ENCODE measurements around the gene MED29.

The MED29 gene

GRCh38 chr19:39436350-39436716, 45.2 kb downstream of the MED29 start:
- no peaks in the 10 kb centered on the region for H4K20me1 ChIP-seq (ENCODE audit: insufficient read depth)
- no peaks in the 10 kb centered on the region for H3K27me3 ChIP-seq (ENCODE audit: insufficient read depth, low read depth)
- H3K4me2 ChIP-seq = peak overlapping the region; percentile 100
- H2AFZ ChIP-seq (ENCODE audit: low read depth) = peak overlapping the region; percentile 80; the same call in 1 of the 2 replicates
- H3K79me2 ChIP-seq (ENCODE audit: insufficient read depth, low read depth) = peaks cover 23% of the 10 kb centered on the region
- TF ChIP-seq, protein P1, sequence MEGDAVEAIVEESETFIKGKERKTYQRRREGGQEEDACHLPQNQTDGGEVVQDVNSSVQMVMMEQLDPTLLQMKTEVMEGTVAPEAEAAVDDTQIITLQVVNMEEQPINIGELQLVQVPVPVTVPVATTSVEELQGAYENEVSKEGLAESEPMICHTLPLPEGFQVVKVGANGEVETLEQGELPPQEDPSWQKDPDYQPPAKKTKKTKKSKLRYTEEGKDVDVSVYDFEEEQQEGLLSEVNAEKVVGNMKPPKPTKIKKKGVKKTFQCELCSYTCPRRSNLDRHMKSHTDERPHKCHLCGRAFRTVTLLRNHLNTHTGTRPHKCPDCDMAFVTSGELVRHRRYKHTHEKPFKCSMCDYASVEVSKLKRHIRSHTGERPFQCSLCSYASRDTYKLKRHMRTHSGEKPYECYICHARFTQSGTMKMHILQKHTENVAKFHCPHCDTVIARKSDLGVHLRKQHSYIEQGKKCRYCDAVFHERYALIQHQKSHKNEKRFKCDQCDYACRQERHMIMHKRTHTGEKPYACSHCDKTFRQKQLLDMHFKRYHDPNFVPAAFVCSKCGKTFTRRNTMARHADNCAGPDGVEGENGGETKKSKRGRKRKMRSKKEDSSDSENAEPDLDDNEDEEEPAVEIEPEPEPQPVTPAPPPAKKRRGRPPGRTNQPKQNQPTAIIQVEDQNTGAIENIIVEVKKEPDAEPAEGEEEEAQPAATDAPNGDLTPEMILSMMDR (conservative IDR thresholded peaks at IDR 0.05; ENCODE audit: low read depth, low read length) = no peak
- peaks cover 44% of the 10 kb centered on the region for H3K4me1 ChIP-seq (ENCODE audit: low read depth, poor library complexity, severe bottlenecking)
- H3K27ac ChIP-seq = peak overlapping the region; percentile 50
- H3K36me3 ChIP-seq (ENCODE audit: insufficient read depth) = peaks cover 27% of the 10 kb centered on the region; the same call in 1 of the 2 replicates
- H3K4me3 ChIP-seq (IDR thresholded peaks at IDR 0.05; ENCODE audit: insufficient read depth, low read depth, low read length) = no peak overlapping the region
- peak overlapping the region; percentile 97 for H3K9ac ChIP-seq

- Histone ChIP-seq H3K9ac (no peak overlapping the region), H3K27me3 (ENCODE audit: insufficient read depth, low read depth) (no peaks in the 10 kb centered on the region), H3K36me3 (ENCODE audit: insufficient read depth) (peaks cover 17% of the 10 kb centered on the region; the same call in 1 of the 2 replicates), H3K79me2 (ENCODE audit: insufficient read depth, low read depth) (peaks cover 23% of the 10 kb centered on the region), H3K4me1 (ENCODE audit: low read depth, poor library complexity, severe bottlenecking) (peaks cover 24% of the 10 kb centered on the region), H3K4me2 (no peak overlapping the region), H4K20me1 (ENCODE audit: insufficient read depth) (no peaks in the 10 kb centered on the region), H3K4me3 (IDR thresholded peaks at IDR 0.05; ENCODE audit: insufficient read depth, low read depth, low read length) (no peak overlapping the region), H2AFZ (ENCODE audit: low read depth) (no peak overlapping the region), H3K27ac (no peak overlapping the region)
- TF ChIP-seq, protein P1 (conservative IDR thresholded peaks at IDR 0.05; ENCODE audit: low read depth, low read length) = no peak
Measured at GRCh38 chr19:39438270-39438934, 47.2 kb downstream of the MED29 start.

DNA sequence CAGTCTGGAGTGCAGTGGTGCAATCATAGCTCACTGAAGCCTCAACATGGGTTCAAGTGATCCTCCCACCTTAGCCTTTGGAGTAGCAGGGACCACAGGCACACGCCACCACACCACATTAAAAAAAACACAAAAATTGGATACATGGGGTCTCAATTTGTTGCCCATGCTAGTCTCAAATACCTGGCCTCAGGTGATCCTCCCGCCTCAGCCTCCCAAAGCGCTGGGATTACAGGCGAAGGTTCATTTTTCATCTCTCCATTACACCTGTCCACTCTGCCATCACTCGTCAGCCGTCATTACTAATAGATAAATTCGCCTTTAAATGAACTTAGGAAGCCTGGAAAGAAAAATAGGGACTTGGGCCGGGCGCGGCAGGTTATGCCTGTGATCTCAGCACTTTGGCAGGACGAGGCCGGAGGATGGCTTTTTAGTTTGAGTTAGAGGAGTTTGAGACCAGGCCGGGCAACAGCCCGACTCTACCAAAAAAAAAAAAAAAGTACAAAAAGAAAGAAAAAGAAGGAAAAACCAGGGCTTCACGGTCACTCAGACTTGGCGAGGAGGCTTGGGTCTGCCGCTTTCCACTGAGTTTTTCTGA, 53.5 kb downstream of the MED29 start:
- Histone ChIP-seq H3K36me3 (ENCODE audit: insufficient read depth) (no peaks in the 10 kb centered on the region), H3K27ac (peak overlapping the region; percentile 75), H3K9ac (peak overlapping the region; percentile 73), H3K79me2 (ENCODE audit: insufficient read depth, low read depth) (peaks cover 48% of the 10 kb centered on the region), H2AFZ (ENCODE audit: low read depth) (peak overlapping the region; percentile 66), H3K4me3 (IDR thresholded peaks at IDR 0.05; ENCODE audit: insufficient read depth, low read depth, low read length) (no peak overlapping the region), H3K27me3 (ENCODE audit: insufficient read depth, low read depth) (no peaks in the 10 kb centered on the region), H3K4me1 (ENCODE audit: low read depth, poor library complexity, severe bottlenecking) (peaks cover 36% of the 10 kb centered on the region), H4K20me1 (ENCODE audit: insufficient read depth) (no peaks in the 10 kb centered on the region; the same call in none of the 2 replicates), H3K4me2 (peak overlapping the region; percentile 84)
- TF ChIP-seq, protein P1 (conservative IDR thresholded peaks at IDR 0.05; ENCODE audit: low read depth, low read length) = no peak

- peaks cover 55% of the 10 kb centered on the region for H3K79me2 ChIP-seq (ENCODE audit: insufficient read depth, low read depth)
- H3K36me3 ChIP-seq (ENCODE audit: insufficient read depth) = no peaks in the 10 kb centered on the region
- peak within 1 kb of the TSS; percentile 75 for H3K27ac ChIP-seq
- H3K4me2 ChIP-seq = peak within 1 kb of the TSS; percentile 84
- no peaks in the 10 kb centered on the region; the same call in none of the 2 replicates for H4K20me1 ChIP-seq (ENCODE audit: insufficient read depth)
- no peaks in the 10 kb centered on the region for H3K27me3 ChIP-seq (ENCODE audit: insufficient read depth, low read depth)
- peak within 1 kb of the TSS; percentile 73 for H3K9ac ChIP-seq
- H3K4me1 ChIP-seq (ENCODE audit: low read depth, poor library complexity, severe bottlenecking) = peaks cover 36% of the 10 kb centered on the region
- H2AFZ ChIP-seq (ENCODE audit: low read depth) = peak within 1 kb of the TSS; percentile 66
- H3K4me3 ChIP-seq (IDR thresholded peaks at IDR 0.05; ENCODE audit: insufficient read depth, low read depth, low read length) = no peak within 1 kb of the TSS
- TF ChIP-seq, protein P1 (conservative IDR thresholded peaks at IDR 0.05; ENCODE audit: low read depth, low read length) = no peak
Measured at GRCh38 chr19:39445196-39446111, 54.3 kb downstream of the MED29 start, which contains the start of gene SUPT5H. Gene SUPT5H (plus strand): TSS chr19:39445582. CDS start chr19:39445891, 309 bp downstream.
